GM10248 (cell line): ENCODE measurements around the gene LHFPL3.
A peak's percentile ranks its signal among the peaks of the same experiment; 100 is the strongest.
"Not testable (repeated sequence)": the region's sequence is repeated elsewhere in the genome, so short reads cannot be mapped to it uniquely, and the experiment has no call there.

Experiments used
- CTCF ChIA-PET: fragments of 300-600 bp; sonication (Branson Sonifier 250); formaldehyde crosslinking; extraction: SDS; loops from one replicate; lab custom pipeline; 2021; ENCODE audit warnings: antibody characterized with exemption; lab: Yijun Ruan, JAX
- POLR2A ChIA-PET: fragments of 350-650 bp; sonication (Branson Sonifier 250); formaldehyde crosslinking; extraction: SDS; loops from one replicate; lab custom pipeline; 2020; ENCODE audit warnings: antibody characterized with exemption; lab: Yijun Ruan, JAX
- DNase-seq: peaks from one replicate; pipeline ENCODE4 v3.0.0; 2012; ENCODE audit errors: extremely low spot score
- TF ChIP-seq, protein P1 (sequence below): IDR thresholded peaks from 2 replicates; pipeline ENCODE4 v1.5.1; 2012; ENCODE audit warnings: mild to moderate bottlenecking, low read depth; ENCODE audit errors: extremely low read depth, missing control alignments, control extremely low read depth

The LHFPL3 gene

DNA sequence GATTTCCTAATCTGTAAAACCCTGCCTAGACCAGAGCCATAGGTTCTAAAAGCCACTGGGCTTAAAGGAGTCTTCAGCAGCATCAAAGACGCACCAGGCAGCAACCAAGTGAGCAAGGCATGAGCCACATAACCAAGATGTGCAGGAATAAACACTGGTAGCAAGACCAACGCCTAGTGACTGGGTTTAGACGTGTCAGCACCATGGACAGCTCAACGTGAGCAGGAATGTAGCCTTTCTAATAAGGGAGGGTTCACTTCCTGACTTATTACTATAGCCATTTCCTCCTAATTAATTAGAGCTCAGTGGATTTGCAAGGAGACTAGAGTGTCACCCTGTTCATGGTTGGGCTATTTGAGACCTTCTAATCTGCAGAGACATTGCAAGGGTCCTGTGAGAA, 223.7 kb downstream of the LHFPL3 start:
- TF ChIP-seq, protein P1, sequence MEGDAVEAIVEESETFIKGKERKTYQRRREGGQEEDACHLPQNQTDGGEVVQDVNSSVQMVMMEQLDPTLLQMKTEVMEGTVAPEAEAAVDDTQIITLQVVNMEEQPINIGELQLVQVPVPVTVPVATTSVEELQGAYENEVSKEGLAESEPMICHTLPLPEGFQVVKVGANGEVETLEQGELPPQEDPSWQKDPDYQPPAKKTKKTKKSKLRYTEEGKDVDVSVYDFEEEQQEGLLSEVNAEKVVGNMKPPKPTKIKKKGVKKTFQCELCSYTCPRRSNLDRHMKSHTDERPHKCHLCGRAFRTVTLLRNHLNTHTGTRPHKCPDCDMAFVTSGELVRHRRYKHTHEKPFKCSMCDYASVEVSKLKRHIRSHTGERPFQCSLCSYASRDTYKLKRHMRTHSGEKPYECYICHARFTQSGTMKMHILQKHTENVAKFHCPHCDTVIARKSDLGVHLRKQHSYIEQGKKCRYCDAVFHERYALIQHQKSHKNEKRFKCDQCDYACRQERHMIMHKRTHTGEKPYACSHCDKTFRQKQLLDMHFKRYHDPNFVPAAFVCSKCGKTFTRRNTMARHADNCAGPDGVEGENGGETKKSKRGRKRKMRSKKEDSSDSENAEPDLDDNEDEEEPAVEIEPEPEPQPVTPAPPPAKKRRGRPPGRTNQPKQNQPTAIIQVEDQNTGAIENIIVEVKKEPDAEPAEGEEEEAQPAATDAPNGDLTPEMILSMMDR: no peak
- peak; percentile 19 for DNase-seq
- POLR2A ChIA-PET: no interaction called here
- CTCF ChIA-PET: interaction anchor here (0.9 kb wide), 1 partner anchor 45 kb away, joined by 3 read pairs; no protein-coding TSS in a partner anchor

DNA sequence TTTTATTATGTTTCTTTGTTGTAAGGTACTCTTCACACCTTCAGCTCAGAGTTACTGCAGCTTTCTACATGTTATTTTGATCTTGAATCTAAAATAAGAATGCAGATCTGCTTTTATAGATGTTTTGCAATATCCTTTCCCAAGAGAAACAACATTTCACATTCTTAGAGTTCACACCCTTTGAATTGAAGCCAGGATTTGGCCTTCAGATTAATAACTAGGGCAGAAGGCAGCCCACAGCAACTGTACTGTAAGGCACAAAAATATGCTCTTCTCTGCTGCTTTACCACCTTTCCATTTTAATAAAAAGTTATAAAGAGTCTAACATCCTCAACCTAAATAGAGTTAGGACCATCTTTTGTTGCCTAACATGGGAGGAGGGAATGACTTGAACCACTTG, 224.7 kb downstream of the LHFPL3 start:
- TF ChIP-seq, protein P1: no peak
- POLR2A ChIA-PET: no interaction called here
- no peak for DNase-seq
- CTCF ChIA-PET: interaction anchor here (1.0 to 1.4 kb wide), 2 partner anchors 15 to 16 kb away, joined by 3 read pairs; no protein-coding TSS in a partner anchor

DNA sequence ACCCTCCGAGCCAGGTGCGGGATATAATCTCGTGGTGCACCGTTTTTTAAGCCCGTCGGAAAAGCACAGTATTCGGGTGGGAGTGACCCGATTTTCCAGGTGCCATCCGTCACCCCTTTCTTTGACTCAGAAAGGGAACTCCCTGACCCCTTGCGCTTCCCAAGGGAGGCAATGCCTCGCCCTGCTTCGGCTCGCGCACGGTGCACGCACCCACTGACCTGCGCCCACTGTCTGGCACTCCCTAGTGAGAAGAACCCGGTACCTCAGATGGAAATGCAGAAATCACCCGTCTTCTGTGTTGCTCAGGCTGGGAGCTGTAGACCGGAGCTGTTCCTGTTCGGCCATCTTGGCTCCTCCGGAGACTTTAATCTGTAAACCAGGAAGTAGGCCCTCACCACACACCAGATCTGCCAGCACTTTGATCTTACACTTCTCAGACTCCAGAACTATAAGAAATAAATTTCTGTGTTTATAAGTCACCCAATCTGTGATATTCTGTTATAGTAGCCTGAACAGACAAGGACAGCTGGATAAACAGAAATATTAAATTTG, 235.0 kb downstream of the LHFPL3 start:
- CTCF ChIA-PET, DNase-seq, POLR2A ChIA-PET: not testable (repeated sequence)

DNA sequence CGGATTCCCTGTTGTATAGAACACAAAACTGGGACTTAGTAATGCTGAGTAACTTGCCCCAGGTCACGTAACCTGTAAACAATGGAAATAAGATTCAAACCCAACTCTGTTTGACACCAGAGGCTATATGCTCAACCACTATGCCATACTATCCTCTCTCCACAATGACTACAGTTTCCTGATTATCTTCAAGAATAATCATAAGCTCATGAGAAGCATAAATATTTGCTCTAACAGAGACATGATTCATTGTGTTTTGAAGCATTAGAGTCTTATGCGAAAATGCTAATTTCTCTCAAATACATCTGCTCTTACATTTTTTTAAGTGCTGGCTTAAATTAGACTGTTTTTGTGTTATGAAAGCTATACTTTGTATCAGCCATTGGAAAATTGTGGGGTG, 241.3 kb downstream of the LHFPL3 start:
- POLR2A ChIA-PET: no interaction called here
- TF ChIP-seq, protein P1: no peak
- DNase-seq: no peak
- CTCF ChIA-PET: interaction anchor here (1.5 kb wide), 1 partner anchor 16 kb away, joined by 3 read pairs; no protein-coding TSS in a partner anchor

DNA sequence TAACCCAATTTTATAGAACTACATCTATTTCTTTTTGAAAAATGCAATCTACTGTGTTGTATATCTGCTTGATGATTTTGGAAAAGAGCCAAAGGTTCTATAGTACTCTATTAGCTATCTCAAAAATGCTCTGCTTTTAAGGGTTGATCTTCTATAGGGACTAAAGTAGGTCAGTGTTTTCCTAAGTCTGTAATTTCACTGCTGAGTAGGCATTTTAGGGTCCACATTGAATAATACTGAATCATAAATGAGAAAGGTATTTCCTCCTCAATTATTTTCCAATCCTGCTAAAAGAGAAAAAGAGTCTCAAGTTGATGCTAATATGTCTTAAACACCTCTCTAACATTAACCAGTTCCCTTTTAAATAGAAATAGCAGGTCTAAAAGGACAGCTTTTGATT, 244.2 kb downstream of the LHFPL3 start:
- POLR2A ChIA-PET: no interaction called here
- TF ChIP-seq, protein P1: no peak
- CTCF ChIA-PET: no interaction called here
- no peak for DNase-seq

DNA sequence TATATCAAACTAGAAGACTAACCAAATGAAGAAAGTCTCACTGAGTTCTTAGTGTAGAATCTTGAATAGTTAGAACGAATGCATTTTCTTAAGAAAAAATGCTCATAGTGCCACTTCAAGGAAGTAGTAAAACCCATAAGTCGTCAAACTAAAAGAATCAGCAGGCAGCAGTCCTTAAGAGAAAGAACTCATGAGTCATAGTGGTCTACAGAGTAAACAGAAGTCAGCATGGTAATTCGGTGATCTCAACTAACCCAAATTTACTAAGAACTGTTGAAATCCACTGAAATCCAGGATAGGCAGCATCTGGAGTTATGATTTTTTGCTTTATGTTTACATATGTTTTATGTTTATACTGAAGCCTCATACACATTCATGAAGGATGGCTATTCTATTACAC, 256.2 kb downstream of the LHFPL3 start:
- CTCF ChIA-PET: no interaction called here
- TF ChIP-seq, protein P1: no peak
- DNase-seq: no peak
- POLR2A ChIA-PET: no interaction called here

DNA sequence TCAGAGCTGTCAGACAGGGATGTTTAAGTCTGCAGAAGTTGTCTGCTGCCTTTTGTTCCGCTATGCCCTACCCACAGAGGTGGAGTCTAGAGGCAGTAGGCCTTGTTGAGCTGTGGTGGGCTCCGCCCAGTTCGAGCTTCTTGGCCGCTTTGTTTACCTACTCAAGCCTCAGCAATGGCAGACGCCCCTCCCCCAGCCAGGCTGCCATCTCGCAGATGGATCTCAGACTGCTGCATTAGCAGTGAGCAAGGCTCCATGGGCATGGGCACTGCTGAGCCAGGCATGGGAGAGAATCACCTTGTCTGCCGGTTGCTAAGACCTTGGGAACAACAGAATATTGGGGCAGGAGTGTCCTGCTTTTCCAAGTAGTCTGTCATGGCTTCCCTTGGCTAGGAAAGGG, 267.2 kb downstream of the LHFPL3 start:
- DNase-seq, CTCF ChIA-PET, POLR2A ChIA-PET: not testable (repeated sequence)

DNA sequence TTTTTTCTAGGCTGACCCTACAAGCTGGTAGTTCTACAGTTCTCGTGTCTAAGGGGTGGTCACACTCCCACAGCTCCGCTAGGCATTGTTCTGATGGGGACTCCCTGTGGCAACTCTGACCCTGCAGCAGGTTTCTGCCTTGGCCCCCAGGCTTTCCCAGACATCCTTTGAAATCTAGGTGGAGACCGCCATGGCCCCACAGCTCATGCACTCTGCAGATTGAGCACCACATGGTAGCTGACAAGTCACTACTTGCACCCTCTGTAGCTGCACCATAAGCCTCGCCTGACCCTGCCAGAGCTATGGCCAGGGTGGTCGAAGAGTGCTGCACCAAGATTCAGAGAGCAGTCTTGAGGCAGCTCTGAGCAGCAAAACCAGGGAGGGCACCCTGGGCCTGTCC, 275.6 kb downstream of the LHFPL3 start:
- POLR2A ChIA-PET: no interaction called here
- TF ChIP-seq, protein P1: no peak
- CTCF ChIA-PET: interaction anchor here (1.3 to 1.6 kb wide), 2 partner anchors 9 to 12 kb away, joined by 3 to 4 read pairs; no protein-coding TSS in a partner anchor
- DNase-seq: no peak
